Activated T-helper 9 cell treated with anti-CD3 and anti-CD28 coated beads, Interleukin-2, amount 50 U/mL, for 16 hours (primary cell): ENCODE results near the gene SLC17A8.
"Not testable (repeated sequence)": the region's sequence is repeated elsewhere in the genome, so short reads cannot be mapped to it uniquely, and the experiment has no call there.

Experiments
- DNase-seq: peaks from one replicate; pipeline ENCODE4 v3.0.0-alpha.2; 2020; ENCODE audit warnings: low read depth

SLC17A8 gene

GRCh38 chr12:100356644-100357223 is at the start of gene SLC17A8:
TSS of gene SLC17A8 (plus strand) at chr12:100357074. CDS start at chr12:100357392, 318 bp downstream.
- DNase-seq = no peak

- DNase-seq = not testable (repeated sequence)
Measured at GRCh38 chr12:100308138-100308537, 48.7 kb upstream of the SLC17A8 start.

- DNase-seq = no peak
Measured at GRCh38 chr12:100311317-100311716, 45.6 kb upstream of the SLC17A8 start.

- DNase-seq = no peak
Measured at GRCh38 chr12:100317371-100317770, 39.5 kb upstream of the SLC17A8 start.

GRCh38 chr12:100324498-100324897 is 32.4 kb upstream of the SLC17A8 start:
- no peak for DNase-seq

GRCh38 chr12:100326208-100326607 is 30.7 kb upstream of the SLC17A8 start:
- no peak for DNase-seq

- DNase-seq = no peak
Measured at GRCh38 chr12:100329800-100330199, 27.1 kb upstream of the SLC17A8 start.

- no peak for DNase-seq
Measured at GRCh38 chr12:100331871-100332270, 25.0 kb upstream of the SLC17A8 start.

- no peak for DNase-seq
Measured at GRCh38 chr12:100332852-100333251, 24.0 kb upstream of the SLC17A8 start.

- no peak for DNase-seq
Measured at GRCh38 chr12:100337299-100337698, 19.6 kb upstream of the SLC17A8 start.

GRCh38 chr12:100337727-100338126 is 19.1 kb upstream of the SLC17A8 start:
- DNase-seq = no peak

GRCh38 chr12:100339071-100339470 is 17.8 kb upstream of the SLC17A8 start:
- no peak for DNase-seq

GRCh38 chr12:100342897-100343296 is 14.0 kb upstream of the SLC17A8 start:
- DNase-seq = not testable (repeated sequence)

- DNase-seq = not testable (repeated sequence)
Measured at GRCh38 chr12:100344351-100344750, 12.5 kb upstream of the SLC17A8 start.

GRCh38 chr12:100345020-100345767 is 11.7 kb upstream of the SLC17A8 start:
- no peak for DNase-seq

GRCh38 chr12:100346660-100347059 is 10.2 kb upstream of the SLC17A8 start:
- DNase-seq = no peak

GRCh38 chr12:100348657-100349454 is 8.0 kb upstream of the SLC17A8 start:
- DNase-seq = no peak

- DNase-seq = no peak
Measured at GRCh38 chr12:100359248-100359647, 2.4 kb downstream of the SLC17A8 start.

- no peak for DNase-seq
Measured at GRCh38 chr12:100359822-100360221, 2.9 kb downstream of the SLC17A8 start.

GRCh38 chr12:100360450-100360849 is 3.6 kb downstream of the SLC17A8 start:
- no peak for DNase-seq

- DNase-seq = no peak
Measured at GRCh38 chr12:100364324-100364723, 7.5 kb downstream of the SLC17A8 start.

GRCh38 chr12:100365411-100365810 is 8.5 kb downstream of the SLC17A8 start:
- DNase-seq = no peak

- DNase-seq = no peak
Measured at GRCh38 chr12:100368066-100368465, 11.2 kb downstream of the SLC17A8 start.
